ENCODE results near the gene TMOD2. TPM values are rescaled to one million over a fixed set of nuclear protein-coding genes. Genes with fewer than 3 reads are reported as not detected.

The TMOD2 gene
- total and polyA plus RNA-seq, 2 of the 8 experiments (the other 6 are each of a cell fraction or from before 2014, with no cell fraction given): 0.80 to 6.5 TPM

DNA sequence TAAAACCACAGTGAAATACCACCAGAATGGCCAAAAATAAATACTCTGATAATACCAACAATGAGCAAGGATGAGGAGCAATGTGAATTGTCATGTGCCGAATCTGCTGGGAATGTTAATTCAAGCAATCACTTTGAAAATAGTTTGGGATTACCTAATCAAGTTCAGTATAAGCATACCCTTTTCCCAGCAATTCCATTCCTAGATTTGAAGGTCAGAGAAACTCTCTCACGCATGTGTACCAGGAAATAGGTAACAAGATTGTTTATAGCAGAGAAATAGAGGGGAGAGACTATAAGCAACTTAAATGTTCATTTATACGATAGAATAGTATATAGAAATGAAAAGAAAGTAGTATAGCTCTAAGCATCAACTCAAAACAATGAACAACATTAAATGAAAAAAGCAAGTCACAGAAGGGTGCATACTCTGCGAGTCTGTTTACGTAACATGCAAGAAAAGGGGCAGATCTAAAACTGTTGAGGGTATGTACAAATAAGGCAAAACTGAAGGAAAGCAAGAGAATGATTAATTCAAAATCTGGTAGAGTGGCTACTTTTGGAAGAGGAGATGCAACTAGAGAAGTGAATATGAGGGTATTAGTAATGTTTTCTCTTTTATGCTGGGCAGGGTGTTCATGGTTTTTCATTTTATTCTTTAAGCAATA, 105.5 kb downstream of the TMOD2 start:
- FAIRE-seq: no peak
- no peak overlapping the region for H3K23ac ChIP-seq (ENCODE audit: insufficient read length)
- H2BK20ac ChIP-seq (ENCODE audit: low read length): no peak overlapping the region
- H3K23me2 ChIP-seq (ENCODE audit: low read depth, low read length): no peaks in the 10 kb centered on the region
- no peak overlapping the region for H3K4me2 ChIP-seq (ENCODE audit: insufficient read depth in 1 of 2, low read depth in 2 of 2, low read length in 2 of 2)
- no peaks in the 10 kb centered on the region for H3K36me3 ChIP-seq (ENCODE audit: control insufficient read depth in 2 of 4, insufficient read depth in 4 of 4, low read length in 3 of 4)
- no peak for DNase-seq (ENCODE audit: low read depth in 1 of 2, low spot score in 2 of 2)
- H2AFZ ChIP-seq (ENCODE audit: low read length): no peak overlapping the region
- peaks cover 0 to 7% of the 10 kb centered on the region in 2 experiments; a peak in 2 of 4 replicates for H3K79me2 ChIP-seq (ENCODE audit: control insufficient read depth in 1 of 2, insufficient read depth in 2 of 2, low read length in 2 of 2)
- no peaks in the 10 kb centered on the region for H3K9me3 ChIP-seq (ENCODE audit: insufficient read depth in 2 of 2, low read depth in 1 of 2, low read length in 1 of 2)
- no peak overlapping the region for H2BK5ac ChIP-seq (ENCODE audit: low read depth, low read length)
- H3K27me3 ChIP-seq (replicated peaks in 1 of 4; ENCODE audit: control insufficient read depth in 3 of 4, extremely low read depth in 1 of 4, insufficient read depth in 3 of 4, low read length in 3 of 4): no peaks in the 10 kb centered on the region
- H2BK120ac ChIP-seq (replicated peaks; ENCODE audit: low read depth, low read length): no peak overlapping the region
- H3K4me3 ChIP-seq (ENCODE audit: extremely low read depth in 1 of 4, insufficient read depth in 2 of 4, low read depth in 3 of 4, low read length in 4 of 4): no peak overlapping the region
- no peak overlapping the region for H4K5ac ChIP-seq (ENCODE audit: insufficient read length, low read depth, low read length)
- H3K18ac ChIP-seq (ENCODE audit: extremely low read depth, low read length): no peak overlapping the region
- POLR2A ChIA-PET (ENCODE audit: partially characterized antibody): interaction anchor here (1.4 kb wide), 1 partner anchor 79 kb away, joined by 3 read pairs; no protein-coding TSS in a partner anchor
- H4K20me1 ChIP-seq (replicated peaks in 1 of 2; ENCODE audit: control insufficient read depth in 1 of 2, insufficient read depth in 2 of 2, low read length in 2 of 2): peaks cover 0 to 4% of the 10 kb centered on the region in 2 experiments
- H2BK12ac ChIP-seq (ENCODE audit: low read depth, low read length): no peak overlapping the region
- H3K4me1 ChIP-seq (replicated peaks in 1 of 4; ENCODE audit: control insufficient read depth in 3 of 4, insufficient read depth in 4 of 4, low read length in 3 of 4): peaks cover 6 to 15% (median 10%) of the 10 kb centered on the region in 4 experiments; a peak in 6 of 7 replicates
- H3K56ac ChIP-seq (replicated peaks; ENCODE audit: insufficient read length, low read depth, low read length): no peak overlapping the region
- H3K9ac ChIP-seq (replicated peaks in 1 of 4; ENCODE audit: extremely low read depth in 1 of 4, low read depth in 3 of 4, low read length in 3 of 4): no peak overlapping the region
- no peak overlapping the region for H2AK5ac ChIP-seq (ENCODE audit: low read depth, low read length)
- H4K91ac ChIP-seq (replicated peaks; ENCODE audit: insufficient read length, low read length): no peak overlapping the region
- no peak overlapping the region for H3K14ac ChIP-seq (ENCODE audit: insufficient read length)
- no peak overlapping the region for H4K8ac ChIP-seq (ENCODE audit: extremely low read depth, insufficient read depth, low read length)
- H3K4ac ChIP-seq (replicated peaks; ENCODE audit: insufficient read length, low read depth, low read length): no peak overlapping the region
- CTCF ChIA-PET (ENCODE audit: partially characterized antibody): interaction anchor here (1.0 kb wide), 1 partner anchor 48 kb away, joined by 4 read pairs; no protein-coding TSS in a partner anchor
- no peaks in the 10 kb centered on the region for H3K79me1 ChIP-seq (ENCODE audit: low read depth, low read length)
- 76% methylated on average over 5 of the region's 5 CpGs; no CpG with 5 or more reads in 1 of the 2 experiments for WGBS, 2 experiments (ENCODE audit: extremely low coverage in 1 of 2, insufficient coverage in 1 of 2, insufficient read length in 1 of 2, insufficient replicate concordance in 2 of 2, low coverage in 1 of 2, low lambda C conversion rate in 2 of 2, missing lambda C conversion rate in 1 of 2)
- no peak overlapping the region for H3K27ac ChIP-seq (ENCODE audit: low read depth, low read length)
- no peak overlapping the region for H2BK15ac ChIP-seq (ENCODE audit: low read length)
- TF ChIP-seq GABPA (IDR thresholded peaks at IDR 0.05; ENCODE audit: borderline replicate concordance, insufficient read depth, low read length): no peak
- TF ChIP-seq POLR2AphosphoS5 (IDR thresholded peaks at IDR 0.05; ENCODE audit: low read depth, low read length): no peak
- no peak for TF ChIP-seq ZNF274 (IDR thresholded peaks at IDR 0.05; ENCODE audit: borderline replicate concordance, extremely low read depth, low read length)
- TF ChIP-seq KDM1A (IDR thresholded peaks at IDR 0.05; ENCODE audit: borderline replicate concordance, low read length): no peak
- no peak for TF ChIP-seq BRCA1 (IDR thresholded peaks at IDR 0.05; ENCODE audit: low read depth, low read length)
- no peak for TF ChIP-seq CHD2 (IDR thresholded peaks at IDR 0.05; ENCODE audit: low read length)
- no peak for TF ChIP-seq BCL11A (IDR thresholded peaks at IDR 0.05; ENCODE audit: low read depth in 2 of 2, low read length in 2 of 2)
- no peak for TF ChIP-seq CBX5 (IDR thresholded peaks at IDR 0.05; ENCODE audit: low read depth, low read length)
- TF ChIP-seq SRF (IDR thresholded peaks at IDR 0.05; ENCODE audit: low read depth, low read length): no peak
- no peak for TF ChIP-seq CTBP2 (IDR thresholded peaks at IDR 0.05; ENCODE audit: borderline replicate concordance, insufficient read depth, insufficient read length, low read length)
- no peak for TF ChIP-seq HDAC6 (IDR thresholded peaks at IDR 0.05; ENCODE audit: low read depth, low read length)
- TF ChIP-seq POLR2A (IDR thresholded peaks at IDR 0.05; ENCODE audit: control extremely low read depth in 1 of 2, low read depth in 2 of 2, low read length in 2 of 2): no peak
- no peak for TF ChIP-seq RNF2 (IDR thresholded peaks at IDR 0.05; ENCODE audit: borderline replicate concordance, low read depth, low read length, missing control alignments, poor library complexity, severe bottlenecking)
- no peak for TF ChIP-seq MAFK (IDR thresholded peaks at IDR 0.05; ENCODE audit: low read depth, low read length)

Data from H1 (cell line).